DND-41 (cell line): ENCODE results near the gene EPHB2.

Source experiments
- EZH2 ChIP-seq: IDR thresholded peaks from 3 replicates; pipeline ENCODE4 v1.6.1; 2012; ENCODE audit warnings: borderline replicate concordance, low read depth, mild to moderate bottlenecking, moderate library complexity, low read length, inconsistent platforms; ENCODE audit not compliant: severe bottlenecking
- TF ChIP-seq, protein P1 (sequence below): IDR thresholded peaks from 2 replicates; pipeline ENCODE4 v1.5.1; 2012; ENCODE audit warnings: borderline replicate concordance, low read length, moderate library complexity, mild to moderate bottlenecking; ENCODE audit not compliant: poor library complexity, severe bottlenecking; ENCODE audit errors: extremely low read depth

DNA sequence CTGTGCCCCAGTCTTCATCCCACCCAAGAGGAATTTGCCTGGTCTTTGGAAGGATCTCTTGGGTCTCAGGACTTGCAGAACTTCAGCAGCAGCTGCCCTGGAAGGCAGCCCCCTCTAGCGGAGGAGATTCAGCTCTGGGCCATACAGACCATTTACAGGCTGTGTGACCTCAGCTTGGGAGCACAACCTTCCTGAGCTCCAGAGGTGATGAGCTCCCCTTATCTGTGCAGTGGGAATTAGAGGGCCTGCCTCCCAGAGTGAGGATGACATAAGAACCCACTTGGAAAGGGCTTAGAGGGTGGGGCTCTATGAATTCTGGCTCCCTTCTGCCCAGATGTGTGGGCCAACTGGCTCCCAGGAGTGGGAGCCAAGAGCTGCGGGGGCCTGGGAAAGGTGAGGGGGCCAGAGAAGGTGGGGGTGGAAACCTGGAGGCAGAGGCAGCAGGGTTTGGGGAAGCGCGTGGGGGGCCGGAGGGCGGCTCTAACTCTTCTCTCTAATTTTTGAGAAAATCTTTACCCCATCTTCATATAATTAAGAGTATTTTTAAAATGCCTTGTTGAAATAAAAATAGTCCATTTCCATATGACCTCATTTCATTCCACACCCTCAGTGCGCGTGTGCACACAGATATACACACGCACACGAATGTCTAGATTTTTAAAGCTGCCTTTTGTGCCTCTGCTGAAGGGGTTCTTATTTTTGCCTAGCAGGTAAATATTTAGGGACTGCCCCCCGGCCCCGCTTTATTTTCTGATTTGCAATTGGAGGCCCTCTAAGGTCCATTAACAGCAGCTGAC is 21.5 kb downstream of the EPHB2 start:
- TF ChIP-seq, protein P1, sequence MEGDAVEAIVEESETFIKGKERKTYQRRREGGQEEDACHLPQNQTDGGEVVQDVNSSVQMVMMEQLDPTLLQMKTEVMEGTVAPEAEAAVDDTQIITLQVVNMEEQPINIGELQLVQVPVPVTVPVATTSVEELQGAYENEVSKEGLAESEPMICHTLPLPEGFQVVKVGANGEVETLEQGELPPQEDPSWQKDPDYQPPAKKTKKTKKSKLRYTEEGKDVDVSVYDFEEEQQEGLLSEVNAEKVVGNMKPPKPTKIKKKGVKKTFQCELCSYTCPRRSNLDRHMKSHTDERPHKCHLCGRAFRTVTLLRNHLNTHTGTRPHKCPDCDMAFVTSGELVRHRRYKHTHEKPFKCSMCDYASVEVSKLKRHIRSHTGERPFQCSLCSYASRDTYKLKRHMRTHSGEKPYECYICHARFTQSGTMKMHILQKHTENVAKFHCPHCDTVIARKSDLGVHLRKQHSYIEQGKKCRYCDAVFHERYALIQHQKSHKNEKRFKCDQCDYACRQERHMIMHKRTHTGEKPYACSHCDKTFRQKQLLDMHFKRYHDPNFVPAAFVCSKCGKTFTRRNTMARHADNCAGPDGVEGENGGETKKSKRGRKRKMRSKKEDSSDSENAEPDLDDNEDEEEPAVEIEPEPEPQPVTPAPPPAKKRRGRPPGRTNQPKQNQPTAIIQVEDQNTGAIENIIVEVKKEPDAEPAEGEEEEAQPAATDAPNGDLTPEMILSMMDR: peak; percentile 38
- no peak for TF ChIP-seq EZH2
